Measurements from ENCODE around the gene SND1.
A peak's percentile ranks its signal among the peaks of the same experiment; 100 is the strongest.

The SND1 gene

DNA sequence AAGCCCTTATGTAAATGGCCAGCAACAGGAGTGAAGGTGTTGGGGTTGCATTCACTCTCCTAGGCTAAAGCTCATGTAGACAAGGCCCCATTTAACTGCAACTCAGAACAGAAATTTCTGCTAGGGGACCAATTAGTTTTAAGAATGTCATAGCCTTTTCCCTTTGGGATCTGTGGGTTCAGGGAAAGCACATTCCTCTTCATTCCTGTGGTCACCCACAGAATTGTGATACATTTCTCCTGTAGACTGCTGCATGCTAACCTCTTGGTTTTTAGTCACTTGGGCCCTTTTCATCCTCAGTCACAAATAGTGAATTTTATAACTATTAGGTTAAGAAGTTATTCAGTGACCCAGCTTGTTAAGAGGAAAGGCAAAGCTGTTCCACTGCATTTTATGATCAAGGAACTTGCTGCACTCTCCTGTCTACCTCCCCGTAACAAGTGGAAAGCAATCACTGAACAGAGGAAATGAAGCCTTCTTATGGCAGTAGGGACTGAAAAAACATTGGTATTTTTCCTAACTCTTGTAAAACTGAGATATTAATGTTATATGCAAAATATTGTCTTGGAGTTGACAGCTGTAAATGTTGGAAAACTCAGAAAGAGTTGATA, 124.9 kb downstream of the SND1 start:
- DNase-seq: no peak

DNA sequence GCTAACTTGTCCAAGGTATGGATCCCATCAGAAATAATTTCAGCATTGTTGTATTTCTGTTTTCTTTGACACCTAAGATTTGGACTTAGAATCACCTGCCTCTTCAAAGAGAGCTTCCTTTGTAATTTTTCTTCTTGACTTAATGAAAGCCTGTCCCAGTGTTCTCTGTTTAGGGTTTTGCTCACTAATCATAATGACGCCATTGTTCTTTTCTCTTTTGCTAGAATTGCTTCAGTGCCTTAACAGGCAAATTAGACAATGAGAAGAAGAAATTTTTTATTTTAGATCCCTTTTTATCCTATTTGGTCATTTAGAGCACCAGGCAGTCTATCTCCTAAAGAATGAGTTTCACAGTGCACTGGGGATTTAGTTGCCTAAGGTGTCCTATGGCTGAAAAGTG, 128.5 kb downstream of the SND1 start:
- DNase-seq: no peak

DNA sequence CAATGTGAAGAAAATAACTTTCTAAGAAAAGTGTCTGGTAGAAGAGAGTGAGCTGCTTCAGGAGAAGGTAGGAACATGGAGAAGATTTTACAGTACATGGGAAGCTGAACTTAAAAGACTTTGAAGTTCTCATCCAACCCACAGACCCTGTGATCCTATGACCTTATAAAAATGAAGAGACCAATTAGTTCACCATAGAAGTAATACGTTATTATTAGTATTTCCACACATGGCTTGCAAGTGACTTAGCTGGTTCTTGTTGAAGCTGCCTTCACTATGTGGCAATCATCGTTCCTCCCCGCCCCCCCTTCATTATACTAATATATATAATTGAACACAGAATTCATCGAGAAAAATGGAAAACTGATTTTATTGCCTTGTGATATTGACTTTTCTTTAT, 129.1 kb downstream of the SND1 start:
- DNase-seq: no peak

DNA sequence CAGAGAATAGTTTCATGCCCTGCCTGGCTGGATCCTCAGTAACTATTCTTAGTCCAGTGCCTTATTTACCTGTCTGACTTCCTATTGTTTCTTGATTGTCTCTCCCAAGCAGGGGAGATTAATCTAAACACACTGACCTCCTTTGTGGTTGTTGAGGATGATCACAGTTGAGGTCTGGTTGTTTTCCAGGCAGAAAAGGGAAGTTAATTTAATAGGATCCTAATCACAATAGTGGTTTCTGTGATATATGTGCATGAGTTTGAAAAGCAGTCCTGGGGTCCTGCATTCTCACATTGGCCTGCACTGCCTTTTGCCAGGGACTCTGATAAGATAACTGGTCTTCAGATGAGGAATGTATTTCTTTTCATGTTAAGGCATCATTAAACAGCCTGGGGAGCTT, 130.1 kb downstream of the SND1 start:
- no peak for DNase-seq

DNA sequence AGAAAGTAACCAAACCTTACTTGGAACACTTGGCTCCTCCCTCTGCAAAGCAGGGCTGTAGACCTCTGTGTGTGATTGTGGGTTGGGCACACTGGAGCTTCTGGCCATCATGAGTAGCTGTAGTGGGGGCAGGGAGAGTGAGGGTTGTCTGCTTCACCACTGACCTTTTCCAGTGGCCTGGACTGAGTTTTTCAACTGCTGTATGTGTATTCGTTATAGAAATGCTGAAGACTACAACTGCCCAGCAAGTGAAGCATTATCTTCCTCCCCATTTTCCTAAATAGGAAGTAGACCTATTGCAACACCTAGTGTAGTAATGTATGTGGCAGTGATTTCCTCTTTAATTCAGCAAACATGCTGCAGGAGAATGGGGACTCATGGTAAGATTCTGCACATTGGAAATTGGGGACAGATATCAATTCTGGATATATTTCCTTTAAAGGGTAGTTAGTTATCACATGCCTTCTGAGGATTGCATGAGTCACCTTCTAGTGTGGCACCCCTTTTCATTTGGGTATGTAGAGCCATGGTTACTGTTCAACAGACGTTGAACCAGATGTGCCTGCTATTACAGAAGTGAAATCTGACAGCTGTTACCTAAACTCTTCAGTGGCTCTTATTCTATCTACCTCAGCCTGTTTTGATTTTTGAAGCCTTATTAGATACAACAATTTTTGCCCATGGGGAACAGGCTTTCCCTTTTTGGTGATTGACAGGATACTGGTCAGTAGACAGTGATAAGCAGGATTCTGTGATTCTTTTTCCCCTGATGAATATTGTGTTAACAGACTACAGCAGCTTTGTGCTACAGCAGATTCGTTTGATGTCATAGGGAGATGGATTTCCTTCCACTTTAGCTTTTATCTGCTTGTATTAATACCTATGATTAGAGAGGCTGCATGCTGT, 130.9 kb downstream of the SND1 start:
- peak; percentile 2 for DNase-seq

DNA sequence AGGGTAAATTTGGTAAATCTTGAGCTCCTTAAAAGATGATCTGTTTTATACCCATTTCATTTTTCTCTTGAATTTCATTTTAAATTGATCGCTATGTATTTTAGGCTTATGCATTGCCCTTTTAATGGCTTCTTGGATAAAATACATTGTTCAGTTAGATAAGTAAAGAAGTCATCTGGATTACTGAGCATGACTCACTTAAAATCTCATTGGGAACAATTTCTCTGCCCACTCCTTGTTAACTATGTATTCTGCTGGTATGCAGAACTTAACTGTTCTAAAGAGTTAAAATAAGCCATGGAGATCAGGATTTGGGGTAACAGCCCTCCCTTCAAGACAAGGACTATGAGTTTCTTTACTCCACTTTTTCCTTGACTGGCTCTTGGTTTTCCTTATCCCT, 134.2 kb downstream of the SND1 start:
- no peak for DNase-seq

DNA sequence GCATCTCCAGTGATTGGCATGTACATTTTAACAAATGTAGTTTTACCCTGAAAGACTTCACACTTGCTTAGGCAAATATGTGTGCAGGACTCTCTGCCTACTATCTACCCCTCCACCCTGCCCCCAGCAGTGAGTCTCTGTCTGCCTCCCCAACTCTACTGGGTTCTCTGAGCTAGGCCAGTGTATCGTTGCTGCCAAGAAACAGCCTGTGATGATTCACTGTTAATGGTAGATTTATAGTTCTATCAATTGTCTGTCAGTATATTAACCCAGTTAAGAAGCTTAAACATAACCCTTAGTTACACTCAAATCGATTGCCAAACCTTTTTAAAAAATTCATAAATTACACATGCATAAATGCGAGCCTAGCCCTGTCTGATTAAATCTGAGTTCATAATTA, 137.0 kb downstream of the SND1 start:
- no peak for DNase-seq

DNA sequence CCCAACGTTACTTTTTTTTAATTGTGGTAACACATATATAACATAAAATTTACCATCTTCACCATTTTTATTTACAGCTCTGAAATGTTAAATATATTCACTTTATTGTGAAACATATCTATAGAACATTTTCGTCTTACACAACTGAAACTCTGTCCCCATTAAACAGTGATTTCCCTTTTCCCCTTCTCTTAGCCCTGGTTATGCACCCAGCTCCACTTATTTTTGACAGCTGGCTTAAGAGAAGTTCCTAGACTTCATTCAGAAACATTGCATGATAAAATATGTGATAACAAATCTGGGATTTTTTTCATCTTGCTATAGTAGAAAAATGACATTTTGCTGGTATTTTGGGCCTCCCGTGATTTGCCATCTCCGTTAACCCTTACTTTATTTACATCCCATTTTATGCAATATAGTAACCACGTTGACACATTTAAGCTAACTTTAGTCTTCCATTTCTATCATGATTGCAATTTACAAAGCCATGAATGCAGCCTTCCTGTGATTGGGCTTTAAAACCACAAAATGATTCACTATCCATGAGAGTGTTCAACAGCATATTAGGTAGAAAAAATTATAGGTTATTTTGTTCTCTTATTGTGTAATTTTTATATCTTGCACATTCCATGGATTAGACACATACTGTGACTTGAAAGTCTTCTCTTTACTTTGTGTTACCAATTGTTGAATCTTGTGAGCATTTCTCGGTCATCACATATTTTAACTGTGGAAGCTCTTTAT, 139.6 kb downstream of the SND1 start:
- no peak for DNase-seq

GRCh38 chr7:127792528-127793342, 140.7 kb downstream of the SND1 start:
- no peak for DNase-seq

DNA sequence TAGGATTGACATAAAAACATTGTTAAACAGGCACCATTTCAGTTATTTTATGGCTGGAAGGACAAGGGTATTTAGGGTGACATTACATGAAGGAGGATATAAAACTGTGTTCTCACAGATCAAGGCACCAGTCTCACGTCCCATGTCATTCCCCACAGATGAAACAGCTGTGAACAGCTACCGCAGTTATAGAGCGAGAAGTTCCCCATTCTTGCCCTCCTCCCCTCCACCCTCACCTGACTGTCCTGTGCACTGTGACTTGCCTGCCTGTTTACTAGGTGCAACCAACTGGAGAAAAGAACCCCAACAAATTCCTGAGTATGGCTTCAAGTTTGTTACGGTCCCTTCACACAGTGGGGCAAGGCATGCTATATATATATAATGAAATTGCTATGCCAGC, 141.6 kb downstream of the SND1 start:
- DNase-seq: no peak

GRCh38 chr7:127794136-127794535, 142.1 kb downstream of the SND1 start:
- no peak for DNase-seq

DNA sequence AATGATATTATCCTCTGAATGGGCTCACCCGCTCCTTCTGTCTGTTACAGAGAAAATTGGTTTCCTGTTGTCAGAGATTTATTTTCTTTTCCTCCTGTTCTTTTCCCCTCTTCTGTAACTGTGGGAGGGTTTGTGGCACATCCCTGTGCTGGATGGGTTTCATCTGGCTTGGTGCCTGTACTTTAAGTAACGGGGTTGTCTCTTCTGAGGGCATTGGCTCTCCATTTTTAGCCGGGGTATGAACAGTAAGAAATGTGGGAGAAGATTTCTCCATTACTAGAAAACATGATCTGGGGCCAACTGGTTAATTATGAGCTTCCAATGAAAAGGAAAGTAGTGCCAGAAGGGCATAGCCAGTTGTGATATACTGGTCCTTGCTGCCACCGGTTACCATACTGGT, 142.6 kb downstream of the SND1 start:
- DNase-seq: no peak

DNA sequence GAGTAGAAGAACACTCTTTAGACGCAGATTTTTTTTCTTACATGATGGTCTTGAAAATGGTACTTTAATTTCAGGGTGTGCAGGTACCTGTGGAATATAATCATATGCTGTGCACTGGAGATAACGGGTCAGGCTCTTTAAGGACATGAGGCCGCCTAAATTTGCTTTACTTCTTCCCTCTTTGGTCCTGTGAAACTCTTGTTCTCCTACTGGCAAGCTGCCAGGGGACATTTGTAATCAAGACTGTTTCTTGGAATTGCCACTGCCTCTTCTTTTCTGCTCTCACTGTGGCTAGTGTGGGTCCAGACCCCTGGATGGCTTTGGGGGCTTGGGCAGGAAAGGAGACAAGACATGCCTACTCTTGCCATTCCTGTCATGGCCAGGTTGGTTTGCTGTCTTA, 146.0 kb downstream of the SND1 start:
- peak; percentile 12 for DNase-seq

- peak; percentile 67 for DNase-seq
Measured at GRCh38 chr7:127798769-127799372, 146.9 kb downstream of the SND1 start.

DNA sequence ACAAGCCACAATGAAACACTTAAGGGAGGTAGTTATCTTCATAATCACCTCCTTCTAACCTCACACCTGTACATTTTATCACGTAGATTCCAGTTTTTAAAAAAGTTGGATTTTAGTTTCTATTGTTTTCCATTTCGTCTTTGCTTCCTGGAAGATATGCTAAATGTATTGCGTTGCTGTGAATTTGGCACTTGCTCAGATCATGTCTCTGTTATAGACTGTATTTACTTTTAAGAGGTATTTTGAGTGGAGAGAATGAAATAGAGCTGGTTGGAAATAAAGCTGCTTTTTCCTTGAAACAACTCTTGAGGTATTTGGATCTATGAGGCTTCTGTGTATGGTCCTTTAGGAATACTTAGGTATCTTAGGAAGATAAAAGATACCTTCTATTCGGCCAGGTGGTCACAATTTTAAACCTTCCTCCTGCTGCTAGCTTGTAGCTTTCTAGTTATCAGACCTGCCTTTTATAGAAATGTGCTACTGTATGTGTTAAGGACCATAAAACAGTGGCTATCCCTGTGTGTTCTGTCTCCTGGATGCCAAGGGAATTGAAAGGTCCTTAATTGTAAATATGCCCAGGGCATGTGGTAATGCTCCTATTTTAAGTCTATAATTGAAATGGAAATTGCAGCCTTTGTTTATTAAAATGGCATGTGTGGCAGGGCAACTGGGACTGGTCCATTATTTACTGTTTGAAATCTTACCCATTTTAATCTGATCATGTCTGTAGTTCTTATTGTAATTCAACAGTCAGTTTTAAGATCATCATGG, 147.7 kb downstream of the SND1 start:
- no peak for DNase-seq

GRCh38 chr7:127802845-127803244, 150.9 kb downstream of the SND1 start:
- no peak for DNase-seq

- peak; percentile 4 for DNase-seq
Measured at GRCh38 chr7:127803626-127804025, 151.6 kb downstream of the SND1 start.

DNA sequence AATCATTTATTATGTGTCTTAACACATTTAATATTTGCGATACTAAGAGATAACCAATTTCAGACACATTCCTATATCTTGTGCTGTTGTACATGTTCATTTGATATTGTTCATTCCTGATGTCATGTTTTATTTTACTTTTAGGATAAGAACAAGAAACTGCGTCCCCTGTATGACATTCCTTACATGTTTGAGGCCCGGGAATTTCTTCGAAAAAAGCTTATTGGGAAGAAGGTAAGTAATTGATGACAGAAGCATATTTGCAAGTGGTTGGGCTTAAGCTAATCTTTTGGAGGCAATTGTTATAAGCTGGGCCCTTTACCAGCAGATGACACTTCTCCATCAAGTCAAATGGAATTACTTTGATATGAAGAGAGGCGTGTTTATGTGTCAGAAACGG, 155.3 kb downstream of the SND1 start:
- DNase-seq: no peak

GRCh38 chr7:127807829-127808228, 155.8 kb downstream of the SND1 start:
- no peak for DNase-seq

- DNase-seq: peak; percentile 86
Measured at GRCh38 chr7:127809261-127809702, 157.3 kb downstream of the SND1 start.

- DNase-seq: no peak
Measured at GRCh38 chr7:127810113-127810512, 158.1 kb downstream of the SND1 start.
